GM12878 (cell line): Measurements from ENCODE around the gene RAB3A. TPM values are rescaled to one million over a fixed set of nuclear protein-coding genes. Genes with fewer than 3 reads are reported as not detected.
A peak's percentile ranks its signal among the peaks of the same experiment; 100 is the strongest.

Source experiments
- BCL3 ChIP-seq: IDR thresholded peaks from 2 replicates; pipeline ENCODE4 v1.6.1; 2011; ENCODE audit warnings: borderline replicate concordance, low read depth, mild to moderate bottlenecking, moderate library complexity, low read length; ENCODE audit not compliant: insufficient read depth, poor library complexity, severe bottlenecking
- EED ChIP-seq: sonication (generic); IDR thresholded peaks from 2 replicates; pipeline ENCODE4 v1.6.1; 2016; ENCODE audit warnings: antibody characterized with exemption, low read depth
- GATAD2B ChIP-seq: fragments of 450-650 bp; conservative IDR thresholded peaks from 2 replicates; pipeline ENCODE4 v1.6.1; 2017; ENCODE audit warnings: low read depth, mild to moderate bottlenecking, moderate library complexity
- HDAC6 ChIP-seq: fragments of 200-600 bp; sonication (generic); IDR thresholded peaks from one replicate; pipeline ENCODE4 v1.8.0; 2017; ENCODE audit warnings: antibody characterized with exemption; ENCODE audit not compliant: unreplicated experiment
- HSF1 ChIP-seq: fragments of 150-350 bp; IDR thresholded peaks from 2 replicates; pipeline ENCODE4 v1.6.1; 2014; ENCODE audit warnings: mild to moderate bottlenecking, low read depth, low read length
- KAT2A ChIP-seq: conservative IDR thresholded peaks from 2 replicates; pipeline ENCODE4 v1.6.1; 2011; ENCODE audit warnings: low read depth, low read length; ENCODE audit not compliant: control insufficient read depth
- KLF5 ChIP-seq: fragments of 450-650 bp; IDR thresholded peaks from 2 replicates; pipeline ENCODE4 v1.6.1; 2014; ENCODE audit warnings: mild to moderate bottlenecking; ENCODE audit not compliant: partially characterized antibody
- MXI1 ChIP-seq: fragments of 150-350 bp; IDR thresholded peaks from 2 replicates; pipeline ENCODE4 v1.6.1; 2011; ENCODE audit warnings: low read depth, mild to moderate bottlenecking, inconsistent platforms, low read length, improper control_type of control experiment
- NRF1 ChIP-seq: conservative IDR thresholded peaks from 2 replicates; pipeline ENCODE4 v1.6.1; 2011; ENCODE audit warnings: mild to moderate bottlenecking, low read depth, low read length, improper control_type of control experiment
- PAX5 ChIP-seq: IDR thresholded peaks from 2 replicates; pipeline ENCODE4 v1.6.1; 2011; ENCODE audit warnings: low read depth, low read length, borderline replicate concordance
- PML ChIP-seq: IDR thresholded peaks from 2 replicates; pipeline ENCODE4 v1.6.1; 2012; ENCODE audit warnings: low read length, inconsistent platforms
- RBBP5 ChIP-seq: fragments of 200-600 bp; sonication (generic); conservative IDR thresholded peaks from 2 replicates; pipeline ENCODE4 v1.6.1; 2016
- ZNF592 ChIP-seq: fragments of 450-650 bp; IDR thresholded peaks from 2 replicates; pipeline ENCODE4 v1.6.1; 2017; ENCODE audit warnings: mild to moderate bottlenecking, moderate library complexity
- polyA plus RNA-seq, 11 experiments: library from polyadenylated mRNA; depleted of rRNA in 4 of 11; unstranded in 6 of 11; stranded (reverse) in 5 of 11; fragments of >200 nt; fragmentation: Nextera tagmentation in 4 of 11; fragmentation: Illumina TruSeq in 1 of 11; extraction: Ambion mirVana in 4 of 11; extraction: Trizol in 1 of 11; gene quantifications; 1 replicate in 1 of 11; 2 replicates in 10 of 11; pipeline versions ENCODE4 v1.2.1 to v1.2.3, GENCODE V29; 2011 to 2016; ENCODE audit warnings: inconsistent platforms in 2 of 11, missing spikeins in 2 of 11, low read depth in 1 of 11
- total RNA-seq, 4 experiments: library from RNA; depleted of rRNA in 3 of 4; stranded (reverse); fragments of >200 nt in 3 of 4; fragmentation: Illumina TruSeq in 1 of 4; extraction: Trizol in 1 of 4; gene quantifications; 2 replicates each; pipeline versions ENCODE4 v1.2.1 to v1.2.3, GENCODE V29; 2013 to 2021
- TF ChIP-seq, protein P1 (sequence below): fragments of 450-650 bp; IDR thresholded peaks from 2 replicates; pipeline ENCODE4 v1.6.1; 2018; ENCODE audit warnings: borderline replicate concordance, mild to moderate bottlenecking; ENCODE audit not compliant: partially characterized antibody
- TF ChIP-seq, protein P2 (sequence below): fragments of 450-650 bp; formaldehyde crosslinking; IDR thresholded peaks from 2 replicates; pipeline ENCODE4 v1.4.0; 2020; ENCODE audit warnings: mild to moderate bottlenecking, moderate library complexity
- TF ChIP-seq, protein P3 (sequence below): IDR thresholded peaks from 2 replicates; pipeline ENCODE4 v1.6.1; 2012; ENCODE audit warnings: low read depth, low read length, improper control_type of control experiment

RAB3A gene
- total and polyA plus RNA-seq, 10 of the 15 experiments (the other 5 are each of a cell fraction or from before 2014, with no cell fraction given): 0.07 to 3.5 (median 1.2) TPM; not detected in 1

- TF ChIP-seq RBBP5 (no peak), HSF1 (no peak), EED (no peak), KLF5 (no peak), MXI1 (no peak), BCL3 (no peak), GATAD2B (no peak; the same call in 1 of the 2 replicates), PML (no peak), PAX5 (peak; percentile 70; the same call in 1 of the 2 replicates), ZNF592 (0 out of 2 replicates have a peak, but pooled peaks have one; percentile 51), NRF1 (no peak), KAT2A (no peak), HDAC6 (no peak)
- TF ChIP-seq, protein P1, sequence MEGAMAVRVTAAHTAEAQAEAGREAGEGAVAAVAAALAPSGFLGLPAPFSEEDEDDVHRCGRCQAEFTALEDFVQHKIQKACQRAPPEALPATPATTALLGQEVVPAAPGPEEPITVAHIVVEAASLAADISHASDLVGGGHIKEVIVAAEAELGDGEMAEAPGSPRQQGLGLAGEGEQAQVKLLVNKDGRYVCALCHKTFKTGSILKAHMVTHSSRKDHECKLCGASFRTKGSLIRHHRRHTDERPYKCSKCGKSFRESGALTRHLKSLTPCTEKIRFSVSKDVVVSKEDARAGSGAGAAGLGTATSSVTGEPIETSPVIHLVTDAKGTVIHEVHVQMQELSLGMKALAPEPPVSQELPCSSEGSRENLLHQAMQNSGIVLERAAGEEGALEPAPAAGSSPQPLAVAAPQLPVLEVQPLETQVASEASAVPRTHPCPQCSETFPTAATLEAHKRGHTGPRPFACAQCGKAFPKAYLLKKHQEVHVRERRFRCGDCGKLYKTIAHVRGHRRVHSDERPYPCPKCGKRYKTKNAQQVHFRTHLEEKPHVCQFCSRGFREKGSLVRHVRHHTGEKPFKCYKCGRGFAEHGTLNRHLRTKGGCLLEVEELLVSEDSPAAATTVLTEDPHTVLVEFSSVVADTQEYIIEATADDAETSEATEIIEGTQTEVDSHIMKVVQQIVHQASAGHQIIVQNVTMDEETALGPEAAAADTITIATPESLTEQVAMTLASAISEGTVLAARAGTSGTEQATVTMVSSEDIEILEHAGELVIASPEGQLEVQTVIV: no peak
- TF ChIP-seq, protein P2, sequence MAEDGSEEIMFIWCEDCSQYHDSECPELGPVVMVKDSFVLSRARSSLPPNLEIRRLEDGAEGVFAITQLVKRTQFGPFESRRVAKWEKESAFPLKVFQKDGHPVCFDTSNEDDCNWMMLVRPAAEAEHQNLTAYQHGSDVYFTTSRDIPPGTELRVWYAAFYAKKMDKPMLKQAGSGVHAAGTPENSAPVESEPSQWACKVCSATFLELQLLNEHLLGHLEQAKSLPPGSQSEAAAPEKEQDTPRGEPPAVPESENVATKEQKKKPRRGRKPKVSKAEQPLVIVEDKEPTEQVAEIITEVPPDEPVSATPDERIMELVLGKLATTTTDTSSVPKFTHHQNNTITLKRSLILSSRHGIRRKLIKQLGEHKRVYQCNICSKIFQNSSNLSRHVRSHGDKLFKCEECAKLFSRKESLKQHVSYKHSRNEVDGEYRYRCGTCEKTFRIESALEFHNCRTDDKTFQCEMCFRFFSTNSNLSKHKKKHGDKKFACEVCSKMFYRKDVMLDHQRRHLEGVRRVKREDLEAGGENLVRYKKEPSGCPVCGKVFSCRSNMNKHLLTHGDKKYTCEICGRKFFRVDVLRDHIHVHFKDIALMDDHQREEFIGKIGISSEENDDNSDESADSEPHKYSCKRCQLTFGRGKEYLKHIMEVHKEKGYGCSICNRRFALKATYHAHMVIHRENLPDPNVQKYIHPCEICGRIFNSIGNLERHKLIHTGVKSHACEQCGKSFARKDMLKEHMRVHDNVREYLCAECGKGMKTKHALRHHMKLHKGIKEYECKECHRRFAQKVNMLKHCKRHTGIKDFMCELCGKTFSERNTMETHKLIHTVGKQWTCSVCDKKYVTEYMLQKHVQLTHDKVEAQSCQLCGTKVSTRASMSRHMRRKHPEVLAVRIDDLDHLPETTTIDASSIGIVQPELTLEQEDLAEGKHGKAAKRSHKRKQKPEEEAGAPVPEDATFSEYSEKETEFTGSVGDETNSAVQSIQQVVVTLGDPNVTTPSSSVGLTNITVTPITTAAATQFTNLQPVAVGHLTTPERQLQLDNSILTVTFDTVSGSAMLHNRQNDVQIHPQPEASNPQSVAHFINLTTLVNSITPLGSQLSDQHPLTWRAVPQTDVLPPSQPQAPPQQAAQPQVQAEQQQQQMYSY: no peak
- TF ChIP-seq, protein P3, sequence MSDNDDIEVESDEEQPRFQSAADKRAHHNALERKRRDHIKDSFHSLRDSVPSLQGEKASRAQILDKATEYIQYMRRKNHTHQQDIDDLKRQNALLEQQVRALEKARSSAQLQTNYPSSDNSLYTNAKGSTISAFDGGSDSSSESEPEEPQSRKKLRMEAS: no peak
These were observed 30.7 kb downstream of the RAB3A start (continued) for GRCh38 chr19:18173054-18173571.
